Lower leg skin (tissue), 4 donors: Measurements from ENCODE around the gene NEXN. TPM values are rescaled to one million over a fixed set of nuclear protein-coding genes. Genes with fewer than 3 reads are reported as not detected.
A peak's percentile ranks its signal among the peaks of the same experiment; 100 is the strongest.

Source experiments
- DNase-seq, 2 donors: peaks; one replicate each; pipeline ENCODE4 v3.0.0-alpha.2; 2019; ENCODE audit warnings: low spot score in 2 of 2
- H3K4me3 ChIP-seq: fragments of 200-600 bp; sonication (generic); 2 replicates; pipeline ENCODE4 v1.5.1; 2017; ENCODE audit warnings: mild to moderate bottlenecking, low read depth; ENCODE audit not compliant: poor library complexity, severe bottlenecking
- CTCF ChIP-seq, 3 donors: fragments of 450-650 bp; IDR thresholded peaks; one replicate each; pipeline ENCODE4 v1.5.1; 2016; ENCODE audit warnings: antibody characterized with exemption in 3 of 3, mild to moderate bottlenecking in 3 of 3, moderate library complexity in 2 of 3
- POLR2A ChIP-seq, 2 donors: fragments of 450-650 bp; IDR thresholded peaks; one replicate each; pipeline ENCODE4 v1.6.1; 2016 to 2017; ENCODE audit warnings: antibody characterized with exemption in 2 of 2, mild to moderate bottlenecking in 1 of 2, moderate library complexity in 1 of 2
- WGBS, 2 donors: methylation state at CpG; one replicate each; pipeline ENCODE4 v1.1.5; 2018; 5-methylcytosine and 5-hydroxymethylcytosine counted together
- intact Hi-C: fragments of 100-400 bp; cut with DNase I; formaldehyde crosslinking; loops from one replicate; pipeline ENCODE4 v1.15.0; 2023; ENCODE audit warnings: low total_unique reads
- total RNA-seq, 4 donors: library from RNA; depleted of rRNA; stranded (reverse); fragments of >200 nt; gene quantifications; one replicate each; pipeline ENCODE4 v1.1.0, GENCODE V29; 2016

NEXN gene
- total RNA-seq, 4 donors from 2014 or later = 0.84 to 4.3 (median 2.0) TPM

GRCh38 chr1:77888781-77889642 lies 588 bp downstream of the NEXN start:
- DNase-seq = peak in 1 of 2 donors; percentile 88
- WGBS, 2 donors = 1 to 2% methylated on average over 20 to 46 of the region's 46 CpGs
- intact Hi-C loops = no loop called here
- no peak for TF ChIP-seq POLR2A (IDR thresholded peaks at IDR 0.05)
- peak overlapping the region; percentile 34 for H3K4me3 ChIP-seq

- no peak overlapping the region for H3K4me3 ChIP-seq
- DNase-seq = no peak
- WGBS, 2 donors = 48 to 51% methylated on average over 7 of the region's 7 CpGs
- intact Hi-C loops = no loop called here
- no peak for TF ChIP-seq POLR2A (IDR thresholded peaks at IDR 0.05)
Observed at GRCh38 chr1:77889671-77890070, 1.2 kb downstream of the NEXN start.

- H3K4me3 ChIP-seq = no peak overlapping the region
- TF ChIP-seq POLR2A (IDR thresholded peaks at IDR 0.05) = no peak
- TF ChIP-seq CTCF (IDR thresholded peaks at IDR 0.05) = no peak
- WGBS, 2 donors = 97 to 100% methylated on average over 1 of the region's 1 CpG
- DNase-seq = no peak
- intact Hi-C loops = no loop called here
Observed at GRCh38 chr1:77891200-77891599, 2.8 kb downstream of the NEXN start.

GRCh38 chr1:77899647-77900320 lies 11.4 kb downstream of the NEXN start:
- intact Hi-C loops = no loop called here
- TF ChIP-seq CTCF (IDR thresholded peaks at IDR 0.05) (no peak), POLR2A (IDR thresholded peaks at IDR 0.05) (no peak)
- no peak for DNase-seq
- 80% methylated on average over 4 of the region's 4 CpGs for WGBS, 2 donors
- no peak overlapping the region for H3K4me3 ChIP-seq

GRCh38 chr1:77900687-77901293 lies 12.4 kb downstream of the NEXN start:
- intact Hi-C loops = no loop called here
- no peak for DNase-seq
- no peak overlapping the region for H3K4me3 ChIP-seq
- 21 to 25% methylated on average over 4 of the region's 4 CpGs for WGBS, 2 donors
- TF ChIP-seq POLR2A (IDR thresholded peaks at IDR 0.05) = no peak
- TF ChIP-seq CTCF (IDR thresholded peaks at IDR 0.05) = no peak

GRCh38 chr1:77905603-77906002 lies 17.2 kb downstream of the NEXN start:
- no peak for TF ChIP-seq CTCF (IDR thresholded peaks at IDR 0.05)
- TF ChIP-seq POLR2A (IDR thresholded peaks at IDR 0.05) = no peak
- no peak for DNase-seq
- no peak overlapping the region for H3K4me3 ChIP-seq
- 88 to 90% methylated on average over 1 of the region's 1 CpG for WGBS, 2 donors
- intact Hi-C loops = no loop called here
